ENCODE results near the gene SF3B5.
A peak's percentile ranks its signal among the peaks of the same experiment; 100 is the strongest.
"Not testable (repeated sequence)": the region's sequence is repeated elsewhere in the genome, so short reads cannot be mapped to it uniquely, and the experiment has no call there.

SF3B5 gene

GRCh38 chr6:144104488-144104887 is 9.1 kb upstream of the SF3B5 start:
- no peak for DNase-seq

GRCh38 chr6:144103026-144103563 is 7.7 kb upstream of the SF3B5 start:
- DNase-seq, result no peak

GRCh38 chr6:144098993-144099392 is 3.6 kb upstream of the SF3B5 start:
- DNase-seq, result no peak

GRCh38 chr6:144094731-144095133 is 641 bp downstream of the SF3B5 start:
- no peak for DNase-seq

- no peak for DNase-seq
Observed at GRCh38 chr6:144093658-144094057, 1.7 kb downstream of the SF3B5 start.

- DNase-seq, result no peak
Observed at GRCh38 chr6:144093236-144093635, 2.1 kb downstream of the SF3B5 start.

GRCh38 chr6:144090384-144090783 is 5.0 kb downstream of the SF3B5 start:
- no peak for DNase-seq

- no peak for DNase-seq
Observed at GRCh38 chr6:144087789-144088426, 7.5 kb downstream of the SF3B5 start.

- no peak for DNase-seq
Observed at GRCh38 chr6:144086959-144087358, 8.4 kb downstream of the SF3B5 start.

- no peak for DNase-seq
Observed at GRCh38 chr6:144083172-144083571, 12.2 kb downstream of the SF3B5 start.

GRCh38 chr6:144082412-144082811 is 13.0 kb downstream of the SF3B5 start:
- not testable (repeated sequence) for DNase-seq

GRCh38 chr6:144077871-144078270 is 17.5 kb downstream of the SF3B5 start:
- DNase-seq, result no peak

- DNase-seq, result no peak
Observed at GRCh38 chr6:144075875-144076274, 19.5 kb downstream of the SF3B5 start.

- no peak for DNase-seq
Observed at GRCh38 chr6:144075187-144075586, 20.2 kb downstream of the SF3B5 start.

- no peak for DNase-seq
Observed at GRCh38 chr6:144073024-144073423, 22.3 kb downstream of the SF3B5 start.

GRCh38 chr6:144069506-144069905 is 25.9 kb downstream of the SF3B5 start:
- no peak for DNase-seq

- DNase-seq, result no peak
Observed at GRCh38 chr6:144068794-144069193, 26.6 kb downstream of the SF3B5 start.

- DNase-seq, result peak; percentile 27
Observed at GRCh38 chr6:144066741-144067484, 28.5 kb downstream of the SF3B5 start.

- no peak for DNase-seq
Observed at GRCh38 chr6:144066255-144066654, 29.1 kb downstream of the SF3B5 start.

GRCh38 chr6:144065213-144065660 is 30.1 kb downstream of the SF3B5 start:
- peak; percentile 35 for DNase-seq

GRCh38 chr6:144064402-144065212 is 30.8 kb downstream of the SF3B5 start:
- peak; percentile 79 for DNase-seq

- DNase-seq, result peak; percentile 90
Observed at GRCh38 chr6:144063744-144064401, 31.5 kb downstream of the SF3B5 start.

- no peak for DNase-seq
Observed at GRCh38 chr6:144063246-144063743, 32.1 kb downstream of the SF3B5 start.

Data from activated naive CD4-positive, alpha-beta T cell treated with Interleukin-2 at 50 U/mL for 16 hours (primary cell).